ENCODE measurements around the gene JAKMIP1.

Gene JAKMIP1

DNA sequence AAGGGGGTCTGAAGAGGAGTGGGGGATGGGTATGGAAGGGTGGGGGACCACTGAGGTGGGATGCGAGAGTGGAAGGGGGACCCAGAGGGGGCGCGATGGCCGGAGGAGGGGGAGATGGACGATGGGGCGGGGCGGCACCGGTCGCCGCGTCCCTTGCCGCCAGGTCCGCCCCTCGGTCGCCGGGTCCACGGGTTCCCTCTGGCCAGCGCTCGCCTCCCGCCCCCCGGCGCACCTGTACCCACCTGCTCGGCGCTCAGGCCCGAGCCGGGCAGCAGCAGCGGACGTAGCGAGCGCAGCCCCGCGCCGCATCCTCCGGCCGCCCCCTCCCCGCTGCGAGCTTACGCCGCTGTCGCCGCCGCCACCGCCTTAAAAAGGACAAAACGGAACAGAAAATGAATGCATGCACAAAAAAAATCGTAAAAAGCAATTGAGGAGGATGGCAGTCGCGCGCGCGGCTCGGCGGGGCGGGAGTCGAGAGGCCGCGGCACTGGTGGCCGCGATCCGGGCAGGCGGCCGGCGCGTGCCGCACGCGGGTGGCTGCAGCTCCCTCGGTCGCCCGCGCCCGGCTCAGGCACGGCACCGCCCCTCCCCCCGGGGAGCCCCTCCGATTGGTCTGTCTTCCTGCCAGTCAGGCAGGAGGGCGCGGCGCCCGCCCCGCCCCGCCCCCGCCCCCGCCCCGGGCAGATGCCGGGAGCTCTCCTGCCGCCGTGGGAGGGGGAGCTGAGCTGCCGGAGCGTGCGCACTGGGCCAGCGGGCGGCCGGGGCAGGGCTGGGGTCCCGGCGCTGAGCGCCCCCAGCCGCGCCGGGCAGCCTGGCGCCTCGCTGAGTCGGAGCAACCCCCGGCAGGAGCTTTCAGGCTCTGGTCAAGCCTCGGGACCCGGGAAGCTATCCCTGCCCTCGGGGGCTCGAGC, at the start of gene JAKMIP1:
Gene JAKMIP1 (minus strand): TSS at position 539 of the 911 bp plus-strand sequence. CDS start 87,699 bp downstream, outside the sequence.
- peak; percentile 2 for DNase-seq (ENCODE audit: extremely low read depth, low read depth)

GRCh38 chr4:6248394-6248793, 48.0 kb upstream of the JAKMIP1 start:
- TF ChIP-seq, protein P1, sequence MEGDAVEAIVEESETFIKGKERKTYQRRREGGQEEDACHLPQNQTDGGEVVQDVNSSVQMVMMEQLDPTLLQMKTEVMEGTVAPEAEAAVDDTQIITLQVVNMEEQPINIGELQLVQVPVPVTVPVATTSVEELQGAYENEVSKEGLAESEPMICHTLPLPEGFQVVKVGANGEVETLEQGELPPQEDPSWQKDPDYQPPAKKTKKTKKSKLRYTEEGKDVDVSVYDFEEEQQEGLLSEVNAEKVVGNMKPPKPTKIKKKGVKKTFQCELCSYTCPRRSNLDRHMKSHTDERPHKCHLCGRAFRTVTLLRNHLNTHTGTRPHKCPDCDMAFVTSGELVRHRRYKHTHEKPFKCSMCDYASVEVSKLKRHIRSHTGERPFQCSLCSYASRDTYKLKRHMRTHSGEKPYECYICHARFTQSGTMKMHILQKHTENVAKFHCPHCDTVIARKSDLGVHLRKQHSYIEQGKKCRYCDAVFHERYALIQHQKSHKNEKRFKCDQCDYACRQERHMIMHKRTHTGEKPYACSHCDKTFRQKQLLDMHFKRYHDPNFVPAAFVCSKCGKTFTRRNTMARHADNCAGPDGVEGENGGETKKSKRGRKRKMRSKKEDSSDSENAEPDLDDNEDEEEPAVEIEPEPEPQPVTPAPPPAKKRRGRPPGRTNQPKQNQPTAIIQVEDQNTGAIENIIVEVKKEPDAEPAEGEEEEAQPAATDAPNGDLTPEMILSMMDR (IDR thresholded peaks at IDR 0.05; ENCODE audit: low read depth, low read length), result no peak
- DNase-seq (ENCODE audit: extremely low read depth, low read depth), result no peak

More for the DNA sequence above, at the start of gene JAKMIP1:
- TF ChIP-seq, protein P1 (IDR thresholded peaks at IDR 0.05; ENCODE audit: low read depth, low read length), result no peak

- no peak for DNase-seq (ENCODE audit: extremely low read depth, low read depth)
- TF ChIP-seq, protein P1 (IDR thresholded peaks at IDR 0.05; ENCODE audit: low read depth, low read length), result no peak
Measured at GRCh38 chr4:6246170-6246634, 45.9 kb upstream of the JAKMIP1 start.

DNA sequence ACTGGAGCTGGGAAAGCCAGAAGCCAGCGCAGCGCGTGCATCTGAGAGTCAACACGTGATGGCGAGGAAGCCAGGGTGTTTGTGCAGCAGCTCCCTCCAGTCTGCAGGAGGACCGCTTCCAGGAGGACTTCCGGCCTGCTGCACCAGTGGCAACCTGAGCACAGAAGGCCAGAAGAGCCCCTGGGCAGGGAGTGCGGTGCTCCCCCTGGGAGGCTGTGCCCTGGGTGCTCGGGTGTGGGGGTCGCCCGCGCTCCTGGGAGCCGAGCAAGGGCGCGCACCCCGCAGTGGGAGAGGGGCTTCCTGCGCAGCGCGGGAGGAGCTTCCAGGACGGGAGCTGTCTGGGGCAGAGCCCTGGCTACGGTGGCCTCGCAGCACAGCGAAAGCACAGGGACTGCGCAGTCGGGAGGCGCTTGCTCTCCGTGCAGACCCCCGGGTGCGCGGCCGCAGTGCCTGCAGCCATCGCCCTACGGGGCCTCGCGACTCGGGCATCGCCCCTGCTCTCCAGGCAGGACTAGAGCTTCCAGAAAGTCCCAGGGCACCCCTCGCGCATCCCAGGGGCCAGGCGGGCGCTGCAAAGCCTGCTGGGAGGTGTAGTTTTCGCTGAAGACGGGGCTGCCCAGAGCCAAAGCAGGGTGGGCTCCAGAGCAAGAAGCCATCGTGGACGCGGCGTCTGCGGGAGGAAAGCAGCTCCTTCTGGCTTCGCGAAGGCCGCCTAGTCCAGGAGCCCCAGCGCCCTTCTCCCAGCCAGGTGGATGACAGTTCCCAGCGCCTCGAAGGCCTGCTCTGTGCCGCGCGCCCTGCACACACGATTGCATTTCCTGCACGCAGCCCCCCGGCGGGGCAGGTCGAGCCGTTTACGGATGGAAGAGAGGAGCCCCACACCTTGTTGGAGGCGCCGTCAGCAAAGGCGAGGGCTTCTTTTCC, 45.2 kb upstream of the JAKMIP1 start:
- DNase-seq (ENCODE audit: extremely low read depth, low read depth), result no peak

DNA sequence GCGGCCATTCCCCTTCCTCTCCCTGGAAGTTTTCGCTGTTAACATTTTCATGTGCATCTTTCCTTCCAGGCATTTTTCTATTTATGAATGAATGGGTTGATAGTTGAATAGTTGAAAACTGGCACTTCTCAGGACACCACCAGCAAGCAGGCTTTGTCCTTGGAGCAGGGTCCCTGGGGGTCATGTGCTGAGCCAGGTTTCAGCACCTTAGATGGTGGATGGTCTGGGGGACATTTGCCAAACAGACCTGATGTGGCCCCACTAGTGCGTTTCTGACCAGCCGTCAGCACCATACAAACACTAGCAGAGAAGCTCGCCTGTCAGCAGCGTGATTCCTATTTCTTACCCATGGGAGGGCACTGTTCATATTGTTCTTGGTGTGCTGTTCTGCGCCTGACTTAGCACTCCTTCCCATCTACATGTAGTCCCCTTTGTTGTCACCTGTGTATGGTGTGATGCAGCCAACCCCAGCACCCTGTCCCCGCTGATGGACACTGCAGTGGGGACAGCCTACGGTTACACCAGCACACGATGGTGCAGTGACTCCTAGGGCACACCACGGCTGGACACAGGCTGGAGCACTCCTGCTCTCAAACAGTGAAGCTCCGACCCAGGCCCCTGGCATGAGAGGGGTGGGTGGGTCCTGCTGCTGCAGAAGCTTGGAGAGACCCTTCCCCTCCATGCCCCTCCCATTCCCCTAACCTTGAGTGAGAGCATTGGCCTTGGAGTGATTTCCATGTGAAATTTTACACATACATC, 42.1 kb upstream of the JAKMIP1 start:
- TF ChIP-seq, protein P1 (IDR thresholded peaks at IDR 0.05; ENCODE audit: low read depth, low read length), result no peak
- no peak for DNase-seq (ENCODE audit: extremely low read depth, low read depth)

More for the DNA sequence above, 45.2 kb upstream of the JAKMIP1 start:
- TF ChIP-seq, protein P1 (IDR thresholded peaks at IDR 0.05; ENCODE audit: low read depth, low read length), result no peak

GRCh38 chr4:6241062-6241845, 40.9 kb upstream of the JAKMIP1 start:
- no peak for DNase-seq (ENCODE audit: extremely low read depth, low read depth)
- TF ChIP-seq, protein P1 (IDR thresholded peaks at IDR 0.05; ENCODE audit: low read depth, low read length), result no peak
